NB4 (cell line): Measurements from ENCODE around the gene RPS4Y1.

ENCODE experiments used
- MAX ChIP-seq: IDR thresholded peaks from 2 replicates; pipeline ENCODE4 v1.6.1; 2011; ENCODE audit warnings: low read depth, low read length
- MYC ChIP-seq: IDR thresholded peaks from 2 replicates; pipeline ENCODE4 v1.6.1; 2011; ENCODE audit warnings: low read depth, low read length
- POLR2A ChIP-seq: IDR thresholded peaks from 2 replicates; pipeline ENCODE4 v1.6.1; 2011; ENCODE audit warnings: mild to moderate bottlenecking; ENCODE audit not compliant: insufficient read length; ENCODE audit errors: extremely low read depth
- TF ChIP-seq, protein P1 (sequence below): IDR thresholded peaks from one replicate; pipeline ENCODE4 v1.5.1; 2012; ENCODE audit warnings: low read depth, low read length

- TF ChIP-seq, protein P1, sequence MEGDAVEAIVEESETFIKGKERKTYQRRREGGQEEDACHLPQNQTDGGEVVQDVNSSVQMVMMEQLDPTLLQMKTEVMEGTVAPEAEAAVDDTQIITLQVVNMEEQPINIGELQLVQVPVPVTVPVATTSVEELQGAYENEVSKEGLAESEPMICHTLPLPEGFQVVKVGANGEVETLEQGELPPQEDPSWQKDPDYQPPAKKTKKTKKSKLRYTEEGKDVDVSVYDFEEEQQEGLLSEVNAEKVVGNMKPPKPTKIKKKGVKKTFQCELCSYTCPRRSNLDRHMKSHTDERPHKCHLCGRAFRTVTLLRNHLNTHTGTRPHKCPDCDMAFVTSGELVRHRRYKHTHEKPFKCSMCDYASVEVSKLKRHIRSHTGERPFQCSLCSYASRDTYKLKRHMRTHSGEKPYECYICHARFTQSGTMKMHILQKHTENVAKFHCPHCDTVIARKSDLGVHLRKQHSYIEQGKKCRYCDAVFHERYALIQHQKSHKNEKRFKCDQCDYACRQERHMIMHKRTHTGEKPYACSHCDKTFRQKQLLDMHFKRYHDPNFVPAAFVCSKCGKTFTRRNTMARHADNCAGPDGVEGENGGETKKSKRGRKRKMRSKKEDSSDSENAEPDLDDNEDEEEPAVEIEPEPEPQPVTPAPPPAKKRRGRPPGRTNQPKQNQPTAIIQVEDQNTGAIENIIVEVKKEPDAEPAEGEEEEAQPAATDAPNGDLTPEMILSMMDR: no peak
- no peak for TF ChIP-seq POLR2A
- no peak for TF ChIP-seq MAX
- no peak for TF ChIP-seq MYC
Observed at GRCh38 chrY:2867469-2867868, 26.1 kb downstream of the RPS4Y1 start.
